ENCODE results near the gene SLC12A7.

Gene SLC12A7

DNA sequence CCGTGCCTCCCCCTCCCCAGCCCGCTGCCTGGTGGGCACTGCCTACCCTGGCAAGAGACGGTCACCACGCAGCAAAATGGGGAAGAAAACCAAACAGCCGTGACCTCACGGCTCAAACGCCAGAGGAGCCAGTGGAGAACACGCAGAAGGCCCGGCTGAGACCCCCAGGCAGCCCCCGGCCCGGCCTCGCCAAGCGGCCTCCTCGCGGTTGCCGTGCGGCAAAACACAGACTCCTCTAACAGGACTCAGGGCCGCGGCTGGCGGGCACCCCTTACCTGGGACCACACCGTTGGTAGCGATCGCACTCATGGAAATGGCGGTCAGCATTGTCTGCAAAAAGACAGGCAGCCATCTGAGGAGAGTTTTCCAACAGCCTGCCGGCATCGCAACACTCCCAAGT, 23.8 kb downstream of the SLC12A7 start:
- Histone ChIP-seq H3K36me3 (no peaks in the 10 kb centered on the region), H3K27me3 (no peaks in the 10 kb centered on the region), H3K4me1 (ENCODE audit: control insufficient read depth in 1 of 2, insufficient read depth in 1 of 2, low read depth in 1 of 2, low read length in 1 of 2) (no peaks in the 10 kb centered on the region), H3K27ac (no peak overlapping the region), H3K9me3 (no peaks in the 10 kb centered on the region), H3K4me3 (ENCODE audit: low read depth in 1 of 2, low read length in 1 of 2) (no peak overlapping the region)
- no peak for TF ChIP-seq CTCF (IDR thresholded peaks at IDR 0.05)

DNA sequence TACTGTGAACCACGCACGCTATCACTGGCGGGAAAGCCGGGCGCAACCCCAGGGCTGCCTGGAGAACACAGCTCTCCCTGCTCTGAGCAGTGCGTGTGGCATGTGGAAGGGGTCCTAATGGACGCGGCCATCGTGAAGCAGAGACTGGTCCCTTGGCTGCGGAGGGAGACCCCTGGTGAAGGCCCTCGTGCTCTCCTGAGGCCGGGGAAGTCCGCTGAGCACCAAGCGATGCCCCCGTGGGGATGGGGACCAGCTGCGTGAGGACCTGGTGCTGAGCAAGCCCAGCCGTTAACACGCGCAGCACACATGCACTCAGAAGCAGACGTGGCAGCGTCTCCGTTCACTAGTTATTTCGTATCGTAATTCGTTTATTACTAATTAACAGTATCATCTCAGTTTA, 24.4 kb downstream of the SLC12A7 start:
- no peaks in the 10 kb centered on the region for H3K4me1 ChIP-seq (ENCODE audit: control insufficient read depth in 1 of 2, insufficient read depth in 1 of 2, low read depth in 1 of 2, low read length in 1 of 2)
- no peak overlapping the region for H3K4me3 ChIP-seq (ENCODE audit: low read depth in 1 of 2, low read length in 1 of 2)
- no peaks in the 10 kb centered on the region for H3K27me3 ChIP-seq
- no peak for TF ChIP-seq CTCF (IDR thresholded peaks at IDR 0.05)
- H3K27ac ChIP-seq, result no peak overlapping the region
- H3K9me3 ChIP-seq, result no peaks in the 10 kb centered on the region
- no peaks in the 10 kb centered on the region for H3K36me3 ChIP-seq

DNA sequence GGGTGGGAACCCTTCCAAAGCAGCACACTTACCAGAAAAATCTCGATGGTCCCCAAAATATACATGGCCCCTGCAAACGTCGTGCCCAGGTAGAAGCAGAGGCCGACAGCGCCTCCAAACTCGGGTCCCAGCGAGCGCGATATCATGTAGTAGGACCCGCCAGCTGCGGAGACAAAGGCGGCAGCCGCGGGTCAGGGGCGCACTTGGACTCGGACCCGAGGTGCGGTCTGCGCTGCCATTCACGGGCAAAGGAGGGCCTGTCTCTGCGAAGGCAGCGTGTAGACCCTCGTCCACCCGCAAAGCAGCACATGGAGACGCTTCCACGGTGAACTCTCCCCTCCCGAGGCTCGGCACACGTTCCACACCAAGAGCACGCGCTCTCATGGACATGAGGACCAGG, 25.0 kb downstream of the SLC12A7 start:
- Histone ChIP-seq H3K9me3 (no peaks in the 10 kb centered on the region), H3K27ac (no peak overlapping the region), H3K4me3 (ENCODE audit: low read depth in 1 of 2, low read length in 1 of 2) (no peak overlapping the region), H3K36me3 (no peaks in the 10 kb centered on the region), H3K27me3 (no peaks in the 10 kb centered on the region), H3K4me1 (ENCODE audit: control insufficient read depth in 1 of 2, insufficient read depth in 1 of 2, low read depth in 1 of 2, low read length in 1 of 2) (no peaks in the 10 kb centered on the region)
- TF ChIP-seq CTCF (IDR thresholded peaks at IDR 0.05), result no peak

- Histone ChIP-seq H3K4me3 (ENCODE audit: low read depth in 1 of 2, low read length in 1 of 2) (no peak overlapping the region), H3K27me3 (no peaks in the 10 kb centered on the region), H3K36me3 (no peaks in the 10 kb centered on the region), H3K9me3 (no peaks in the 10 kb centered on the region), H3K27ac (no peak overlapping the region), H3K4me1 (ENCODE audit: control insufficient read depth in 1 of 2, insufficient read depth in 1 of 2, low read depth in 1 of 2, low read length in 1 of 2) (no peaks in the 10 kb centered on the region)
- TF ChIP-seq CTCF (IDR thresholded peaks at IDR 0.05), result no peak
Measured at GRCh38 chr5:1086137-1086536, 25.7 kb downstream of the SLC12A7 start.

DNA sequence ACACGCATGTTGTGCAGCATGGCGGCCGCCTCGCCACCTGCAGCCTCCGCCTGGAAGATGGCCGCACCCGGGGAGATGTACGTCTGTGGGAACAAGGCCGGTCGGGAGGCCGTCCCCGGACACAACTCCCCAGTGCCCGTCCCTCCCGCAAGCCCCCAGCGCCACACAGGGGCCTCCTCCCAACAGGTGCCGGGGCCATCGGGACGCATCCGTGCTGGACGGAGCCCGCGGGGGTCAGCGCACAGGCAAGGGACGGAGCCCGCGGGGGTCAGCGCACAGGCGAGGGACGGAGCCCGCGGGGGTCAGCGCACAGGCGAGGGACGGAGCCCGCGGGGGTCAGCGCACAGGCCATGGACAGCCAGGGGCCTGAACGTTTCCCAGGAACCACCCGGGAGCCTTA, 26.5 kb downstream of the SLC12A7 start:
- Histone ChIP-seq H3K4me1 (ENCODE audit: control insufficient read depth in 1 of 2, insufficient read depth in 1 of 2, low read depth in 1 of 2, low read length in 1 of 2) (no peaks in the 10 kb centered on the region), H3K27ac (no peak overlapping the region), H3K27me3 (no peaks in the 10 kb centered on the region), H3K4me3 (ENCODE audit: low read depth in 1 of 2, low read length in 1 of 2) (no peak overlapping the region), H3K36me3 (no peaks in the 10 kb centered on the region), H3K9me3 (no peaks in the 10 kb centered on the region)
- no peak for TF ChIP-seq CTCF (IDR thresholded peaks at IDR 0.05)
